ENCODE data around the gene PEAR1. TPM values are rescaled to one million over a fixed set of nuclear protein-coding genes. Genes with fewer than 3 reads are reported as not detected.

Gene PEAR1
- total RNA-seq, 3 donors from 2014 or later (not counting 1 experiment from before 2014, with no cell fraction given) = 0.52 to 1.4 (median 0.80) TPM

- Histone ChIP-seq H3K4me1 (ENCODE audit: control insufficient read depth, insufficient read depth, low read length) (peaks cover 20% of the 10 kb centered on the region), H3K36me3 (ENCODE audit: control insufficient read depth, insufficient read depth, low read length) (no peaks in the 10 kb centered on the region), H3K9me3 (ENCODE audit: control insufficient read depth, insufficient read depth, low read length) (no peaks in the 10 kb centered on the region), H3K27me3 (ENCODE audit: control insufficient read depth, insufficient read depth, low read length) (peaks cover 29% of the 10 kb centered on the region), H3K27ac (ENCODE audit: low read length) (no peak overlapping the region), H3K4me3 (ENCODE audit: low read length) (no peak overlapping the region)
- TF ChIP-seq, protein P1, sequence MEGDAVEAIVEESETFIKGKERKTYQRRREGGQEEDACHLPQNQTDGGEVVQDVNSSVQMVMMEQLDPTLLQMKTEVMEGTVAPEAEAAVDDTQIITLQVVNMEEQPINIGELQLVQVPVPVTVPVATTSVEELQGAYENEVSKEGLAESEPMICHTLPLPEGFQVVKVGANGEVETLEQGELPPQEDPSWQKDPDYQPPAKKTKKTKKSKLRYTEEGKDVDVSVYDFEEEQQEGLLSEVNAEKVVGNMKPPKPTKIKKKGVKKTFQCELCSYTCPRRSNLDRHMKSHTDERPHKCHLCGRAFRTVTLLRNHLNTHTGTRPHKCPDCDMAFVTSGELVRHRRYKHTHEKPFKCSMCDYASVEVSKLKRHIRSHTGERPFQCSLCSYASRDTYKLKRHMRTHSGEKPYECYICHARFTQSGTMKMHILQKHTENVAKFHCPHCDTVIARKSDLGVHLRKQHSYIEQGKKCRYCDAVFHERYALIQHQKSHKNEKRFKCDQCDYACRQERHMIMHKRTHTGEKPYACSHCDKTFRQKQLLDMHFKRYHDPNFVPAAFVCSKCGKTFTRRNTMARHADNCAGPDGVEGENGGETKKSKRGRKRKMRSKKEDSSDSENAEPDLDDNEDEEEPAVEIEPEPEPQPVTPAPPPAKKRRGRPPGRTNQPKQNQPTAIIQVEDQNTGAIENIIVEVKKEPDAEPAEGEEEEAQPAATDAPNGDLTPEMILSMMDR (IDR thresholded peaks at IDR 0.05) = peak; percentile 72
- intact Hi-C loops (cut with micrococcal nuclease) = no loop called here
- Mint-ChIP-seq H3K4me3 (peak overlapping the region; percentile 75), H3K9me3 (no peaks in the 10 kb centered on the region), H3K4me1 (peaks cover 9 to 23% of the 10 kb centered on the region in 2 donors), H3K27ac (no peak overlapping the region), H3K27me3 (ENCODE audit: low read depth in 2 of 2) (peaks cover 30 to 49% of the 10 kb centered on the region in 2 donors), H3K36me3 (no peaks in the 10 kb centered on the region)
- ATAC-seq (peak; percentile 87 to 96 (median 96)), DNase-seq (peak; percentile 75 to 91)
- WGBS (ENCODE audit: insufficient coverage) = 5% methylated on average over 48 of the region's 48 CpGs
Observed at GRCh38 chr1:156892190-156893047, 1.1 kb upstream of the PEAR1 start.

- Histone ChIP-seq H3K9me3 (ENCODE audit: control insufficient read depth, insufficient read depth, low read length) (no peaks in the 10 kb centered on the region), H3K27me3 (ENCODE audit: control insufficient read depth, insufficient read depth, low read length) (peaks cover 29% of the 10 kb centered on the region), H3K4me3 (ENCODE audit: low read length) (no peak overlapping the region), H3K27ac (ENCODE audit: low read length) (no peak overlapping the region), H3K36me3 (ENCODE audit: control insufficient read depth, insufficient read depth, low read length) (no peaks in the 10 kb centered on the region), H3K4me1 (ENCODE audit: control insufficient read depth, insufficient read depth, low read length) (peaks cover 20% of the 10 kb centered on the region)
- WGBS (ENCODE audit: insufficient coverage) = 36% methylated on average over 5 of the region's 5 CpGs
- Mint-ChIP-seq H3K4me1 (peaks cover 12 to 33% of the 10 kb centered on the region in 2 donors), H3K27me3 (ENCODE audit: low read depth in 2 of 2) (peaks cover 23 to 54% of the 10 kb centered on the region in 2 donors), H3K9me3 (no peaks in the 10 kb centered on the region), H3K27ac (no peak overlapping the region), H3K4me3 (no peak overlapping the region), H3K36me3 (no peaks in the 10 kb centered on the region)
- DNase-seq (no peak), ATAC-seq (no peak)
- intact Hi-C loops (cut with micrococcal nuclease) = no loop called here
- TF ChIP-seq, protein P1 (IDR thresholded peaks at IDR 0.05) = no peak
Observed at GRCh38 chr1:156894001-156894400, 483 bp downstream of the PEAR1 start.

DNA sequence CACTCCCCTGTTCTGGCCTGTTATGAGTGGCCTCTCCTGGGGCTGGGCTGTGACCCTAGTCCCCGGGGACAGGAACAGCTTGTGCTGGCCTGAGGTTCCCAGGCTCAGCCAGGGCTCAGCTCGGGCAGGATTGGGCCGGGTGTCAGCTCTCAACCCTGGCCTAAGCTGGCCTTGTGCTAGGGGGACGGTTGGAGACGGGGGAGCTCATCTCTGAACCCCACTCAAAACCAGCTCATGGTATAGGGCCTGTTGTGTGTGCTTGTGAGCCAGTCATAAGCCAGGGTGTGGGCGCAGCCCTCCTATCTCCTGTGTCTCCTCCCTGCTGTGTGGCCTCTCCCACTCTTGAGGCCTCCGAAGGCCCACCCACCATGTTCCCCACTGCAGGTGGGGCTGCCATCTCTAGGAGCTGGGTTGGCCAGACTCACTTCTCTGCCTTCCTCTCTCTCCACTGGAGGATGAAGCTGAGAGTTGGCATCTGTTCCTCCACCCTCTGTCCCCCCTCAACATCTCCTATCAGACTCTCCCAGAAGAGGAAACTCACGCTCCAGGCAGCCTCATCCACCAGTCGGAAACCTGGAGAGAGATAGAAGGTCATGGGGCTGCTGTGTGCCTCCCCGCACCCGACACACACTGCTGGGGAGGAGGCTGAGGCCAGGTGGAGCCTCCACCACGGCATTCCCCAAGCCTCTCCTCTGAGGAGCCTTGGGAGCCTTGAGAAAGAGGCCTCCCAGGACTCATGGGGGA, 1.4 kb downstream of the PEAR1 start:
- intact Hi-C loops (cut with micrococcal nuclease) = no loop called here
- peaks cover 29% of the 10 kb centered on the region for H3K27me3 ChIP-seq (ENCODE audit: control insufficient read depth, insufficient read depth, low read length)
- DNase-seq = no peak
- H3K36me3 ChIP-seq (ENCODE audit: control insufficient read depth, insufficient read depth, low read length) = no peaks in the 10 kb centered on the region
- no peak for ATAC-seq
- Mint-ChIP-seq H3K27ac (no peak overlapping the region), H3K36me3 (no peaks in the 10 kb centered on the region), H3K27me3 (ENCODE audit: low read depth in 2 of 2) (peaks cover 18 to 54% of the 10 kb centered on the region in 2 donors), H3K9me3 (no peaks in the 10 kb centered on the region), H3K4me3 (no peak overlapping the region), H3K4me1 (peaks cover 11 to 32% of the 10 kb centered on the region in 2 donors)
- H3K27ac ChIP-seq (ENCODE audit: low read length) = no peak overlapping the region
- H3K4me3 ChIP-seq (ENCODE audit: low read length) = no peak overlapping the region
- TF ChIP-seq, protein P1 (IDR thresholded peaks at IDR 0.05) = no peak
- 57% methylated on average over 12 of the region's 12 CpGs for WGBS (ENCODE audit: insufficient coverage)
- no peaks in the 10 kb centered on the region for H3K9me3 ChIP-seq (ENCODE audit: control insufficient read depth, insufficient read depth, low read length)
- peaks cover 20% of the 10 kb centered on the region for H3K4me1 ChIP-seq (ENCODE audit: control insufficient read depth, insufficient read depth, low read length)
